Activated CD4-positive, CD25-positive, alpha-beta regulatory T cell (primary cell): ENCODE results near the gene ANKMY1.
"Not testable (repeated sequence)": the region's sequence is repeated elsewhere in the genome, so short reads cannot be mapped to it uniquely, and the experiment has no call there.

Experiments
- DNase-seq, 4 experiments: peaks; one replicate each; lab custom pipeline; 2025; lab: John Stamatoyannopoulos, UW

ANKMY1 gene

DNA sequence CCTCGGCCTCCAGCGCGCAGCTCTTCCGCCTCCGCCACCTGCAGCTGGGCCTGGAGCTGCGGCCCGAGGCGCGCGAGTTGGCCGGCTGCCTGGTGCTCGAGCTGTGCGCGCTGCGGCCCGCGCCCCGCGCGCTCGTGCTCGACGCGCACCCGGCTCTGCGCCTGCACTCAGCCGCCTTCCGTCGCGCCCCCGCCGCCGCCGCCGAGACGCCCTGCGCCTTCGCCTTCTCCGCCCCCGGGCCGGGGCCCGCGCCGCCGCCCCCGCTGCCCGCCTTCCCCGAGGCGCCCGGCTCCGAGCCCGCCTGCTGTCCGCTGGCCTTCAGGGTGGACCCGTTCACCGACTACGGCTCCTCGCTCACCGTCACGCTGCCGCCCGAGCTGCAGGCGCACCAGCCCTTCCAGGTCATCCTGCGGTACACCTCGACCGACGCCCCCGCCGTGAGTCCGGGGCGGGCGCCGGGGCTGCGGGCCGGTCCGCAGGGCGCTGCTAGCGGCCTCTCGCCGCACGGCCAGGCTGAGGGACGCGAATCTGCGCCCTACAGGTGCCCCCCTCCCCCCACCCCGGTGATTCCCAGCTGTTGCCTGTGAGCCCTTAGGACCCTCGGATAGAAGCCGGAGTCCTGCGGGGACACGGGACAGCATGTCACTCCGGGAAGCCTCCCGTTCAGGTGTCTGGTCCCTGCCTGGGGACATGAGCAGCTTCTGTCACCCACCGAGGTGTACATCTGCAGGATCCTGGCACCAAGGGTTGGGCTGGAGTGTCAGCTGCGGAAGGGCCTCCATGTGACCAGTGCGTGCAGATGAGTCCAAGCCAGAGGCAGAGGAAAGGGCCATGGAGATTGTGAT lies 11.1 kb upstream of the ANKMY1 start:
- peak in 2 of 4 experiments; percentile 56 to 59 for DNase-seq

DNA sequence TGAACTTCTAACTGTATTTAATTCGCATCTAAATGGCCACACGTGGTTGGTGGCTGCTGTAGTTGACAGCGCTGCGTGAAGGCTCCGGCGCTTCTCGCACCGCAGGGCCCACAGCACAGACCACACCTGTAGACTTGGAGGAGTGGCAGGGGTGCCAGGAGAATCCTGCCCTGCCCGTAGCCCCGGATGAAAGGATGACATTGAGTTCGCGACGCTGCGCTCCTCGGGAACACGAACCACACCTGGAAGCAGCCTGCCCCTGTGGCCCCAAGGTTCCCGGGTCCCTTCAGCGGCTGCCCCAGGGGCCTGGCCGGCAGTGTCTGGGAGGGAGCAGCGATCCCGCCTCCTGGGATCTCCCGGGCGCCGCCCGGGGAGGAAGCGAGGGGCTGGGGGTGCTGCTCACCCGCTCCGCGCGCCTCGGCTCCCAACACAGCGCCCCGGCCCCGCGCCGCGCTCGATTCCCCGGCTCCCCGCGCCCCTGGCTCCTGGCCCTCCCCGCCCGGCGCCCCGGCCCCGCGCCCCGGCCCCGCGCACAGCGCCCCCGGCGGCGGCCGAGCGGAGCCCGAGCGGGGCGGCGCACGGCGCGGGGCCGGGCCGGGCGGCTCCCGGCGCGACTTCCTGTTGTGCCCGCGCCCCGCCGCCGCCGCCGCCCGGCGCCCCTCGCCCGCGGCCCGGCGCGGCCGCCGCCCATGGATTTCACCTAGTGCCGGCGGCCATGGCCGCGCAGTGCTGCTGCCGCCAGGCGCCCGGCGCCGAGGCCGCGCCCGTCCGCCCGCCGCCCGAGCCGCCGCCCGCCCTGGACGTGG lies 10.3 kb upstream of the ANKMY1 start, which contains the start of gene RNPEPL1:
RNPEPL1 (plus strand) TSS at position 613 of the 806 bp plus-strand sequence; CDS start at position 716, 103 bp downstream.
- peak in 3 of 4 experiments; percentile 30 to 59 (median 56) for DNase-seq

DNA sequence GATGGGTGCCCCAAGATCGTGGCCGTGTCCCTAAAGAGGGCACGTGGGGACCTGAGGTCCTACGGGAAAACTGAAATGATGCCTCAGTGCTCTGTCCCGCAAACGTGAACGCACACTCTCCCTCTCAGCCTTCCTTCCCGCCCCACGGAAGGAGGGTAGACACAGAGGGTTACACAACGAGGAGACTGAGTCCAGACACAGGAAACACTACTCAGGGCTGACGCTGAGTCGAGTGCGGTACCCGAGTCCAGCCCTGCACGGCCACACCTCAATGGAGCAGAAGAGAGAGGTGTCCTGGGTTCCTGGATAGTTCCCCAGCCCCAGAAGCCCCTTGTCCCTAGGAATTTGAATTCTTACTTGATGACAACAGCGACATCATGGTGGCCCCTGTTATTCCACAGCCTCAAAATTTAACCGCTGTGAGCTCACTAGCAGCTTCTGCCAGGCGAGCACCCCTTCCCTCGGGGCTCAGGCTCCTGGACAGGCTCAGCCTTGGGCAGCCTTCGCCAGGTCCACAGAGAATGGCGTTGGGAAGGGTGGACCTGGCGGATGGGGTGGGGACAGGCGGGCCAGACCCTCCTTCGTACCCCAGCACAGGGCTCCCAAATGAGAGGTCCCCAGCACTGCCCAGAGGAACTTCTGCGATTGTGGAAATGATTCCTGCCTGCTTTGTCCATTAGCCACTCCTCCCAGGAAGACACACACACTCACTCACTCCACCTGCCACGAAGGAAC lies 9.5 kb upstream of the ANKMY1 start:
- DNase-seq = no peak

DNA sequence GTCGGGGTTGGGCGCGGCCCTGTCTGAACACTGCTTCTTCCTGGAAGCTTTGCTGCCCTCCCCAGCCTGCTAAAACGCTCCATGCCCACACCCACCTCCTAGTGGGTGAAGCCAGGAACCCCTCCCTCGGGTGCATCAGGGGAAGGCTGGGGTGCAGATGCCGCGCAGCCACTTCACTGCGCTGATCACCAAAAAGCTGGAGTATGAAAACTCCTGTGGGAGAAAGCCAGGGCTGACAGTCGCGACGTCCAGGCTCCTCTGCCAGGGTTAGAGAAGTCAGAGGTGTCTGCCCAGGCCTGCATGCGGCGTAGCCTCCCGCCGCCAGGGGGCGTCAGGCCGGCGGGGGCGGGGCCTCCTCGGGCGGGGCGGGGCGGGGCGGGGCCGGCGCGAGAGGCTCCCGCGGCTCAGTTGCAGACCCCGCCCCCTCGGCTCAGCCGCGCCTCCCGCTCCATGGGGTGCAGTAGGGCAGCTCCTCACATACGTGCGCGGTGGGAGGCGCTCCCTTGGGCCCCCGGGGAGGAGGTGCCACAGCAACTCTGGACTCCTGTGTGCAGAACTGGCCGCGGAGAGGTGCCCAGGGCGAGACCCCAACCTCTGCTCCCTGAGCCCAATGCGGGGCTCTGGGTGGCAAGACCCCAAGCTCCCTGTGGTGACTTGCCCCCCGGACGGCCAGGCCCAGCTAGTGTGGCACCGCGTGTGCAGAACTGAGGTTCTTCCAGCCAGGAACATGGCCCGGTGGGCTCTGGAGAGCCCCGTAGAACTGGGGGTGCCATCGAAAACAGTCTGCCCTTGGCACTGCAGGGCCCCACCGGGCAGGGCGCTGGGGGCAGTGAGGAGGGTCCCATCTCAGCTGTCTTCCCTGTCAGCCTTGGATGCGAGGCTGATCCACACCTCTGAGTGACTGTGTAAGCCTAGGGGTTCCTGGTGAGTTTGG lies 8.7 kb upstream of the ANKMY1 start:
- peak; percentile 85 to 93 (median 90) for DNase-seq

GRCh38 chr2:240565333-240566202 lies 7.8 kb upstream of the ANKMY1 start:
- DNase-seq = peak; percentile 61 to 86 (median 74)

DNA sequence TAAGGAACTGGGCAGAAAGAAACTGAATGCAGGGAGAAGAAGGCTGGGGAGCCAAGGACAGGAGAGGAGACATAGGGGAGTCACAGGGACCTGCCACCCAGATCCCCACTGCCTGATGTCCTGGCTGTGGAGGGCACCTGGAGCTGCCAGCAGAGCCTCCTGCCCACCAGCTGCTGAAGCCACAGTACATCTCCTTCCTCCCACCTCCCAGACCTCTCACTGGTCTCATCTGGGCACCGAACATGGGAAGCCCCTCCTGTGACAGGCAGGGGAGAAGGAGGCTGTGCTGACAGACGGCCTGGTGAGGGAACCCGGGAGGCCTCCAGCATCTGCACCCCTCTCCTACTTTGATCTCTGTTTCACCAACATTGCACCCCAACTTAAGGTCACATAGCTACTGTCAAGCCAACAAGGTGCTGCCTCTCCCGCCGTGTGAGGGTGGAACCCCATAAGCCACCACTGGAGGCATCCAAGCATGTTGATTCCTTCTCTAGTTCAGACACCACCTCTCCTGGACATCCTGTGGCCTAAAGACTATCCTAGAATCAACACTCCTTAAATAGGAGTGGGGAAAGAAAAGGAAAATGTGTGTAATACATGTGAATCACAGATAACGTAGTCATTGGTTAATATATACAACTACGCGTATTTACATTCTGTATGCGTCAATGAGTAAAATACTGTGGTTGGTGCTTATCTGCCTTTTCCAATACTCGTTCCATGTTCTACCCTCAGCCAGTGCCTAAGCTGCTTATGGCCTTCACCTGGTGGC lies 7.0 kb upstream of the ANKMY1 start:
- no peak for DNase-seq

DNA sequence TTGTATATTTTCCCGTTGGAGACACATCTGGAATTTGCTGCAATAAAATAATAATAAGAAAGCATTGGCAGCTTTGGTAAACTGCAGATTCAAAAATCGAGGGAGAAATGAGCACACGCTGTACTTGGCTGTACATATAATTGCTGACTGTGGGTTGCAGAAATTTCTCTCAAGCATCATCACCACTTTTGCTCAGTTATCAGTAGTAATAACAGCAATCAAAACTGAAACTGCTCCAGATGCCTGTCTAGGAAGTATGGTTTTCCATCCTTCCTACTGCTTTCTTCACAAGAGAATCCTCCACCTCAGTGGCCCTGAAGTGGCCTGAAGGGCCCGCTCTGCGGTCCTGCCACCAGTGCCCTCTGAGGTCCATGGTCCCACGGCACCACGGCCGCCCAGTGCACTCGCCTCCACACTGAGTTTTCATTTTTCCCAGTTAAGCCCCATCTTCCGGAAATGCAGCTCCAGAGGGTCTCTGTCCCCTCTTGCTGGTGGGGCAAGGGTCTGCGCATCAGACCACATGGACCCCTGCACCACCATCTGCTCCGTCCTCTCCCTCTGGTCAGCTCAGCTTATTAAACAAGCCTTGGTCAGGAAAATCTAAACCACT lies 6.3 kb upstream of the ANKMY1 start:
- DNase-seq = no peak

DNA sequence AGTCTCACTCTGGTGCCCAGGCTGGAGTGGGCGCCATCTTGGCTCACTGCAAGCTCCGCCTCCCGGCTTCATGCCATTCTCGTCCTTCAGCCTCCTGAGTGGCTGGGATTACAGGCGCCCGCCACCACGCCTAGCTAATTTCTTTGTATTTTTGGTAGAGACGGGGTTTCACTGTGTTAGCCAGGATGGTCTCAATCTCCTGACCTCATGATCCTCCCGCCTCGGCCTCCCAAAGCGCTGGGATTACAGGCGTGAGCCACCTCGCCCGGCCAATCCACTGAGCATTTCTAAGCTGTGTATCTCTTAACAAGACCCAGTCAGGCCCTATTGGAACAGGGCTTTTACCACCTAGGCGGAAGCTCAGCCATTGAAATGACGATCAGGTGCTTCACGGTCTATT lies 5.4 kb upstream of the ANKMY1 start:
- DNase-seq = not testable (repeated sequence)

DNA sequence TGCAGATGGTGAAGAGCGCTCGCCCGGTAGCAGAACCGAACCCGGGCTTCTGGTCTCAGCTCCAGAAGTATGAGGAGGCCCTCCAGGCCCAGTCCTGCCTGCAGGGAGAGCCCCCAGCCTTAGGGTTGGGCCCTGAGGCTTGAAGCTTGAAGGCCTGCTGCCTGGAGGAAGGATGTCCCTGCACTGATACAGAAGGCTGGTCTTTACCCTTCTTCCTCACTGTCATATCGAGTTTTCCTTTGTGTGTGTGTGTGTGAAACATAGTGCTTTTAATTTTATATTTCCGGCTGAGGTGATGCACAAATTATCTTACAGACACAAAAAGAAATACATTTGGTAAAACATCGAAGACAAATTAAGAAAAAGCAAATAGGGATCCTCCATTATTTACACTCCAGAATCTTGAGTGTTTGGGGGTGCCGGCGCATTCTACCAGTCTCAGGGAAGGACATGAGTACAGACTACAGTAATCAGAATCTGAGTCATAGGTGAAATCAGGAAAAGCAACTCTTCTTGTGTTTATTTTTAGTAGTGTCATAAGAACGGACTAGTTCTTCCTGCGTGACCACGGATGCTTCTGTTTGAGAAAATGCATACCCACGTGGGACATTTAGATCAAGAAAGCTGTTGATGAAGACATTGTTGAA lies 3.7 kb upstream of the ANKMY1 start:
- DNase-seq = no peak

DNA sequence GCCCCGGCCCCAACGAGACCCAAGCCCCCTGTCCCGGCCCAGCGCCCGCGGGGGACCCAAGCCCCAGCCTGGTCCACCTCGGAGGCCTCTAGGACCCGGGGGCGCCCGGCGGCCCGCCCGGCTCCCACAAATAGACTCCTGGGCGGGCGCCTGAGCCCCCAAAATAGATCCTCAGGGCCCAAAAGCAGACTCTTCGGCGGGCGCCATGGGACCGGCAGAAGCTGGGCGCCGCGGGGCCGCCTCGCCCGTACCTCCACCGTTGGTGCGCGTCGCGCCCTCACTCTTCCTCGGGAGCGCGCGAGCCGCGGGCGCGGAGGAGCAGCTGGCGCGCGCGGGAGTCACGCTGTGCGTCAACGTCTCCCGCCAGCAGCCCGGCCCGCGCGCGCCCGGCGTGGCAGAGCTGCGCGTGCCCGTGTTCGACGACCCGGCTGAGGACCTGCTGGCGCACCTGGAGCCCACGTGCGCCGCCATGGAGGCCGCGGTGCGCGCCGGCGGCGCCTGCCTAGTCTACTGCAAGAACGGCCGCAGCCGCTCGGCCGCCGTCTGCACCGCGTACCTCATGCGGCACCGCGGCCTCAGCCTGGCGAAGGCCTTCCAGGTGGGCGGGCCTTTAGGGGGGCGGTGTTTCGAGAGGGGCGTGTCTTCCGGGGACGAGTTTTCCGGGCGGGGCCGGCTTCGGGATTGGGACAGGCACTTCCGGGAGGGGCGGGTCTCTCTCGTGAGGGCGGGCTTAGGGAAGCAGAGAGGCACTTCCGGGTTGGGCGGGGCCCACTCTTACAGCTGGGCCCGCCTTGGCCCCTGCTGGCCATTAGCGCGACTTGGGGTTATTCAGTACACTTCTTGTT lies 2.9 kb upstream of the ANKMY1 start:
- peak; percentile 99 for DNase-seq

- peak; percentile 71 to 85 (median 80) for DNase-seq
Measured at GRCh38 chr2:240560084-240560479, 2.3 kb upstream of the ANKMY1 start, which contains the start of gene DUSP28. Gene DUSP28 (plus strand): TSS chr2:240560357. CDS start chr2:240560685, 328 bp downstream.

GRCh38 chr2:240559286-240559685 lies 1.5 kb upstream of the ANKMY1 start:
- DNase-seq = no peak

GRCh38 chr2:240558236-240558761 lies 511 bp upstream of the ANKMY1 start:
- DNase-seq = no peak

- no peak for DNase-seq
Measured at GRCh38 chr2:240557101-240557751, 562 bp downstream of the ANKMY1 start.

GRCh38 chr2:240556553-240557100 lies 1.2 kb downstream of the ANKMY1 start:
- DNase-seq = peak; percentile 43 to 61 (median 46)
